CD4-positive, alpha-beta T cell treated with Interleukin-15 for 1 hour (primary cell): ENCODE measurements around the gene DOK7.
"Not testable (repeated sequence)": the region's sequence is repeated elsewhere in the genome, so short reads cannot be mapped to it uniquely, and the experiment has no call there.

ENCODE experiments used
- DNase-seq: peaks from one replicate; pipeline ENCODE4 v3.0.0-alpha.2; 2020

The DOK7 gene

DNA sequence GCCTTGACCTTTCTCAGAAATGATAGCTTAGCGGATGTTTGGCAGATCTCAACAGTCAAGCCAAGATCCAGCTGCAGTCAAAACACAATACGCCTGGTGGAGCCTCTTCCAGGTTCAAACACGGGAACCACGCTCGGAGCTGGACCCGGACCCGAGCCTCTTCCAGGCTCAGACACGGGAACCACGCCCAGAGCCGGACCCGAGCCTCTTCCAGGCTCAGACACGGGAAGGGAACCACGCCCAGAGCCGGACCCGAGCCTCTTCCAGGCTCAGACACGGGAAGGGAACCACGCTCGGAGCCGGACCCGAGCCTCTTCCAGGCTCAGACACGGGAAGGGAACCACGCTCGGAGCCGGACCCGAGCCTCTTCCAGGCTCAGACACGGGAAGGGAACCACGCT lies 48.5 kb downstream of the DOK7 start:
- not testable (repeated sequence) for DNase-seq

DNA sequence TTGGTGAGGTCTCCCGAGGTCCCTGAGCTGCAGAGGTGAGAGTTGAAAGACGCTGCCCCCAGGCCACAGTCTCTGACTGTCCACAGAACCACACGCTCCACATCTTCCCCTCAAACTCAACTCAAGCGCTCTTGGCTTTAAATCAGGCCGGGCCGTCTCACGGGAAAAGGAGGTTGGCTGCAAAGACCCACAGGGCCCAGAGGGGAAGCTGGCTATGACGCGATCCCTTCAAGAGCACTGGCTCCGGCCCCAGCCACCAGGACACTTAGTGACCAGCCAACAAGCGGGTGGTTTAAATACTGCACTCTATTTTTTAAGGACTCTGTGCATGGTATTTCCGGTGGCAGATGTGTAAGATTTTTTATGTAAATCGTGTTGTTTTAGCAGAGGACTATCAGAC lies 49.2 kb downstream of the DOK7 start:
- DNase-seq = no peak

DNA sequence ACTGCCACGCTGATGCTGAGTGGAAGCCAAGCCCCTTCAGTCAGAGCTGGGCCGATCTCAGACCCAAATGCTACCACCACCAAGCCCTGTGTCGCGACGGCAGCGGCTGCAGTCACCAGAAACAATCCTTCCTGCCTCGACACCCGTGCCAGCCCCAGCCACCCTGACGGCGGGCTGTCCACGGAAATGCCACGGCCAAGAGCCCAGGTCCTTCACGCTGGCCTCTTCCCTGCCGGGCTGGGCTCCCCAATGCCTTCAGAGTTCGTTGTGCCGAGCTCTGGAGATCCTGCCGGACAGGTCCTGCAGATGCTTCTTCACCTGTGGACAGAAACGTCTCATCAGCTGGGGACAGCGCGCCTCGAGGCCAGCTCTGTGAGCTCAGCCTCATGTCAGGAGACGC lies 49.6 kb downstream of the DOK7 start:
- no peak for DNase-seq

DNA sequence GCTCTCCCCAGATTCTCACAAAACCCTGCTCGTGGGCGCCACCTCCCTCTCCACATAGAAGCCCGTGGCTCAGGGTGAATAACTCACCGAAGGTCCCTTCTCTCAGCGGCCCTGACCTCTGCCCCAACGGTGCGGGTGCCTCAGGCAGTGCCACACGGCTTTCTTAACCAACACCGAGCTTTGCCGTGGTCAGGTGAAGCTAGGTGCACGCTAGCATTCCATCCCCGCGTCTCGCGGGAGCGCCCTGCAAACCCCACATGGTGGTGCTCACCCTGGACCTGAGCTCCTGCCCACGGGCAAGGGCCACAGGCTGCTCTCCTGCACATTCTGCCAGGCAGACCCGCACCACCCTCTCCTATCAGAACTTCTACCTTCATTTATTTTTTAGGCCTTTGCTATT lies 50.7 kb downstream of the DOK7 start:
- no peak for DNase-seq

DNA sequence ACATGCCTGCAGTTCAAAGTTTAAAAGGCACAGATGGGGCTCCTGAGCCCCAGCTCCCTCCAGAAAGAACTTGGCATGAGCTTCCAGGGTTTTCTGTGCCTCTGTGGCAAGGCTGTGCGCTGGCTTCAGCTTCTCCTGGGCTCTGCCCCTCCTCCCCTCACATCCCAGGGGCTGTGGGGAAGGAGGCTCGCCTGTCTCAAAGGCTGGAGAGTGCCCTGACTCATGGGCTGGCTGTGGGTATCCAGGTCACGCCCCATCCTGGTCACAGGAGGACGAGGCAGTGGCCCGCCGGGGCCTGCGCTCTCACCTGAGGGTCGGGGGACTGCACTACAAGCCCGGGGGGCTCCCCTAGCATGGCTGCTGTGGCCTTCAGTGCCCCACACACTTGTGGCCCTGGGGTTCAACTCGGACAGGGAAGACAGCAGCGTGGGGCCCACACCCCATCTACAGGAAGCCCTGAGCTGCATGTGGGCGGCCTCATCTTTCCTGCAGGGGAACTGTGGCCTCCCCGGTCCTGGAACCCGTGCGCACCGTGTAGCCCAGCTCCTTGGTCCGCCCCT lies 51.2 kb downstream of the DOK7 start:
- DNase-seq = no peak

DNA sequence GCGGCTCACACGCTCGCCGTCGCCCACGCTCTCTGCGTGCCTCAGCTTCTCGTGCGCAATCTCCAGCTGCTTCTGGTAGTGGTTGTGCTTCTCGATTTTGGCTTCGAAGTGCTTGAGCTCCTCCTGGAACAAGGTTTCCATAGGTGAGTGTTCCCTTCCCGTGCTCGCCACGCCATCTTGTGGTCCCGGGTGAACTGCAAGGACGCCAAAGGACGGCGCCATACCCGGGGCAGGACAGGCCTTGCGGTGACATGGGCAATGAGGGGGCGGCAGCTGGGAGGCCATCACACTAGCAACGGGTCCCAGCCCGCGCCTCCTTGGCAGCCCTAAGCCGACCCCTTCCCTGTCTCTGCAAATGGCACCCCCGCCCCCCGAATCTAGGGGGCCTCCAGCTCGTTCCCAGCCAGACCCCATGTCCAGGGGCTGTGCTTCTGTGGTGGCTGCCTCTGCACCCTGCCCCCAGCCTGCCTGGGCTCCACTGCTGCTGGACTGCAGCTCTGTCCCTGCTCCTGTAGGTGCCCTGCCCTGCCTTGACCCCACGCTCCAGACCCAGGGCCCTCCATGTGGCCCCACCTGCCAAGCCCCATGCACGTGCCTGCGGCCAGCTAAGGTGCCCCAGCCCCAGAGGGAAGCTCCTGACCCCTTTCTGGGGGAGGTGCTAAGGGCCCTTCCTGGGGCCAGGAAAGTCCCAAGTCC lies 51.8 kb downstream of the DOK7 start:
- DNase-seq = no peak

DNA sequence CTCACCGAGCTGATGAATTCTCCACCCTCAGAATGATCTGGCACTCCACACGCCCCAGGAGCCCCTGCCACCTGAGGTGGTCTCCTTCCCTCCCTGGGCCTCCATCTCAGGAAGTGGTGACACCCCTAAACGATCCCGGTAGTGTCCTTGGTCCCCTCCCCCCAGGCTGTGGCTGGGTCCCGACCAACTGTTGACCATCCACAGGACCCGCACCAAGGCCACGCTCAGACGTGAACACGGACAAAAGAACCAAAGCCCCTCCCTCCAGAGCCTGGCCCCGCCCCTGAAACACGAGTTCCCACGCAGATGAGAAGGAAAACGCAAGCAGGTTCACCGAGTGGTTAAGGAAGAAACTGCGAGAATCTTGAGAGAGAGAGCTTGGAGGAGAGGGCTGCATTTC lies 52.5 kb downstream of the DOK7 start:
- DNase-seq = no peak

DNA sequence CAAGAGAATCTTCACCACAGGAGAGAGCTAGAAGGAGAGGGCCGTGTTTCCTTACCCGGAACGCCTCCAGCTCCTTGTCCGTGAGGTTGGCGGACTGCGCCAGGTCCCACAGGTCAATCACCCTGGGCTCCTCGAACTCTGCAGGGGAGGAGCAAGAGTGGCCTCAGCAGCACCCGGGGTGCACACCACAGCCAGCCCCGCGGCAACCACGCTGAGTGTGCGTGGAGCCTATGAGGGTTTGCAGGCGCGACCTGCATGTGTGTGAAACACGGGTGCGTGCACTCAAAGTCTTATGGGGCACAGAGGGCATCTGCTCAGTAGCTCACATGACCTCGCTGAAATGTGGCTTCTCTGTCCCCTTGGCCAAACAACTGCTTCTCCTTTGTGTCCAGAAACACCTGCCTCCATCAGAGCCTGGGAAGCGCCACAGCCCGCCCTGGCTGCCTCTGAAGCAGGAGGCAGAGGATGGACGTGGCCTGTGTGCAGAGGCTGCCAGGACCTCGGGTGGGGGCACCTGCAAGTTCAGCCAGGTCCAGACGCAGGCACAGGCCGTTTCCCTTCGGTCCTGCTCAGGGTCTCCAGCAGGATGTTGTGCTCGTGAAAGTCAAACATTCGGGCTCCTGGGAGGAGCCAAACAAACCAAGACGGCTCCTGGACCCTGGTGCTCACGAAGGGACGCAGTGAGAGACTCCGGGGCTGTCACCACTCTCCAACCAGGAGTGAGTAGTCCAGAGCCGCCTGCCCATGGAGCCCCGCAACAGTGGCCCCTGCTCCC lies 53.1 kb downstream of the DOK7 start:
- no peak for DNase-seq

DNA sequence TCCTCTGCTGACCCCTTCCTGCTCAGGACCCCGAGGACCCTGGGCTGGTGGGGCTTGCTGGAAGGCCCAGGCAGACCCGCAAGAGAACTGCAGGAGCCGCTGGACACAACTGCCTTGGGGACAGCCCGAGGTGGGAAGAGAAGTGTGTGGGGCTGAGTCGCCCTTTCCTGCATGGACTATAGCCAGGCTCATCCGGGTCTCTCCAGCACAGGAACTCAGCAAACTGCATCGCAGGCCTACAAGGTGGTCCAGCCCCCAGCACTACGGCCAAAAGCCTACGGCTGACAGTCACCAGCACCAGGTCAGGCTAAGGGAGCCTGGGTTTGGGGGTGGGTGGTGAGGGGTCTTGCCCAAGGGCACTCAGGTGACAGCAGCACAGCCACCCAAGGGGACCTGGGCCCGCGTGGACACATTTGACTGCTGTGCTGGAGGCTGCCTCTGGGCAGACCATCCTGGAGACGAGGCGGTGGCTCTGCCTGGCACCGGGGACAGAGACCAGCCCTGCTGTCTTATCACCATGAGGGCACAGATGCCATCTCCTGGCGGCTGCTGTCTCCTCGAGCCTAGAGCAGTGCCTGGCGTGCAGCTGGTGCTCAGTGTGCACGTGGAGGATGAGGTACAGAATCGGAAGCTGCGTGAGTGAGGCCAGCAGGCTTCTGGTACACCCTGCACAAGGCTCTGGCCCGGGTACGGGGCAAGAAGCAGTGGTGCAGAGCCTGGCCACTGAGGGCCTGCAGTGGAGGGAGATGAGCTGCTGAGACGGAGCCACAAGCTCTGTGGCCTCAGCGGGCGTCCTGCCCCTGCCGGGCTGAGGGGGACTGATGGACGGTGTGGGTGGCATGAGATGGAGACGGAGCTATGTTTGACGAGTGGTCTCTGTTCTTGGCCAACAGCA lies 54.0 kb downstream of the DOK7 start:
- no peak for DNase-seq

DNA sequence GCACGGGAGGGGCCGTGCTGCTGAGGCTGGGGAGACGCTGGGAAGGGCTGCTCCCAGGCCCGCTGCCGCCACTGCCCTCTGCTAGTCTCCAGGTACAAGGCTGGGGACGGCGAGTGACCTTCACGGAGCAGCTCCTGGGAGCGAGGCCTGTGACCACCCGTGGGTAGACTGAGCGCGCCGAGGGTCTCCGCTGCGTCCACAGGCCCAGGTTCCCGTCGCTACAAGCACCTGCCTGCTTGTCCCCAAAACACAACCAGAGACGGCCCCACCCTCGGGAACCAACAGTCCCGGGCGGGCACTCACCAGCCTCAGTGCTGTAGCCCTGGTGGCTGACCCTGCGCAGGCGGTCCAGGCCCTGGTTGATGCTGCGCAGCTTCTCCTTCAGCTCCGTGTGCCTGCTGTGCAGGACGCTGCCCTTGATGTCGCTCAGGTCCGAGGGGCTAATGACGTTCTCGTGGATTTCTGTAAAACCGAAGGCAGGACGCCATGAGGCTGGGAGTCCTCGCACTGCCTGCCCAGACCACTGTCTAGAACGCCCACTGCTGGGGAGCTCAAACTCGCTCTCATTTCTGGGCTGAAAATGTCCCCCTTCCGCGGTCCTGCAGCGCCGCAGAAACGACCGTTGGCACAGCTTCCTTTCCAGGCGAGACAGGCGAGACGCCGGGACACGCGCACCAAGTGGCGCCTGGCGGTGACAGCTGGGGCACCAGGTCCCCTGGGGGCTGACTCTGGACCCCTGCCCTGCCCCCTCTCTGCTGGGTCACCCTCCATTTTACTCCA lies 54.8 kb downstream of the DOK7 start:
- no peak for DNase-seq

DNA sequence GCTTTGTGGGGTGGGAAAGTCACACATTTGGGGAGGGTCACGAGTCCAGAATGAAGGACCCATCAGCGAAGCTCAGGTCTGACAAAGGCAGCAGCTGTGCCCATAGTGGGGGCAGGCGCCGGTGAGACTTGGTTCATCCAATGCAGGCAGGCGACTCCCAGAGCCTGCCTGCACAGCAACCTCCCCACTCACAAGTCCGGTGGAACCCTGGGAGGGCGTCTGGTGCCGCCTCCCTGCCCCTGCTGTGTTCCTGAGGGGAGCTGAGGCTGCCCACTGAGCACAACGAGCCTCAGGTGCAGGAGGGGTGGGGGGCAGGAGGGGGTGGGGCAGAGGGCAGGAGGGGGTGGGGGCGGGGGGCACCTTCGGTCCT lies 55.4 kb downstream of the DOK7 start:
- DNase-seq = no peak

DNA sequence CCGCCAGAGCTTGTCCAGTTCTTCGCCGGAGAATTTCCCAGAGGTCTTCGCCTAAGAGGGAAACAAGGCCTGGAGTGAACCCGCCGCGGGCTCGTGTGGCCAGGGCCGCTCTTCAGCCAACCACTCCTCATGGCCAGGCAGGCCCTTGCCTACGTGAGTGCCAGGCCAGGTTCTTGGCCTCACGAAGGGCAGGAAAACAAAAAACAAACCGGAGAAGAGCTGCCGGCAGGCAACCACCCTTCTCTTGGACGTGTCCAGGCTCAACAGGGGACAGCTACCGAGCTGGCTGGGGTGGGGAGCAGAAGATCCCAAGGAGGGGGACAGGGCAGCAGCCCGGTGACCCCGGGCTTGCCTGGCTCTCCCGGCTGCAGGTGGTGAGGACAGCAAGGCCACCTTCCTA lies 55.8 kb downstream of the DOK7 start:
- no peak for DNase-seq

DNA sequence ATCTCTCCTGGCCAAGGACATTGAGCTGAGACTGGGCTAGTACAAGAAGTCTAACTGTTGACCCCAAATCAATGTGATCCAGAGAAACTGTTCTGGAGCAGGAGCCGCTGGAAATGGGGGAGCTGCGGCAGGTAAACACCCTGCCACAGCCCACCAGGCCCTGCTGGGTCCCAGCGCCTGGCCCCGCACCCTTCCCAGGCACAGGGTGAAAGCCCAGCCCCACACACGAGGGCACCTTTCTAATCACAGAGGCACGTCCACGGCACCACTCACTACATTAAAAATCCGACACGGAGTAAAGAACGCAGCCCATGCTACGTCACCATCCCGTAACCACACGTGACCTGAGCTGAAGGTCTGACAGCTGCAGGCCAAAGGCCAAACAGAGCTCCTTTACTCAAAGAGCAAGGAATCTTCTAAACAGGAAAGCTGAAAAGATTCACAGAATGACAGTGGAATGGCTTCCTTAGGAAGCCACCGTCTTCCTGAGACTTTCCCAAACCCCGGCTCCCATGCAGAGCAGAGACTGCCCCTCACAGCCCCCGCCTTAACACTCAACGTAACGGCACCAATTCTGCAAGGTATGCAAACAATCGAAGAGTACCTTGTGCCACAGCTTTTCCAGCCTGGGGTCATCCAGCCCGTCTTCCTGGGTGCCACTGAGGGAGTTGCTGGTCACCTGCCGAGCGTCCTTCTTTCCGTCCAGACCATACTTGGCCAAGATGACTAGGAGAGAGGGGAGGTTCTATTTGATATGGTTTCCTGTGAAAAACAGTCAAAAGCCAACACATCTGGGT lies 56.6 kb downstream of the DOK7 start:
- no peak for DNase-seq

DNA sequence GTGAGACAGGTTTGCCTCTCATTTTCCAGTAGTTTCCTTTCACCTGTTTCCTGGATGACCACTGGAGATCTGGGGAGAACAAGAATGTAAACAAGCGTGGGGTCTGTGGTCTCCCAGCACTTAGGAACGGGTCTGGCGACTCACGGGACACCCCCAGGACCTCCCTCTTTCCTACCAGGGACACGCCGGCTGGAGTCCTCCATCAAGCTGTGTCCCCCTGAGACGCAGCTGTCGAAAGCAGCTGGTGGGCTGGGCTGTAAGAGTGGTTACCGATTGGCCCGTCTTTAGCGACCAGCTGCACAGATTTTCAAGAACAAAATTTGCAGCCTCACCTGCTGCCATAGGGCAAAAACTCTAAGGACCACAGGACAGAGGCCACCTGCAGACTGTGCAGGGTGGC lies 57.2 kb downstream of the DOK7 start:
- DNase-seq = no peak

DNA sequence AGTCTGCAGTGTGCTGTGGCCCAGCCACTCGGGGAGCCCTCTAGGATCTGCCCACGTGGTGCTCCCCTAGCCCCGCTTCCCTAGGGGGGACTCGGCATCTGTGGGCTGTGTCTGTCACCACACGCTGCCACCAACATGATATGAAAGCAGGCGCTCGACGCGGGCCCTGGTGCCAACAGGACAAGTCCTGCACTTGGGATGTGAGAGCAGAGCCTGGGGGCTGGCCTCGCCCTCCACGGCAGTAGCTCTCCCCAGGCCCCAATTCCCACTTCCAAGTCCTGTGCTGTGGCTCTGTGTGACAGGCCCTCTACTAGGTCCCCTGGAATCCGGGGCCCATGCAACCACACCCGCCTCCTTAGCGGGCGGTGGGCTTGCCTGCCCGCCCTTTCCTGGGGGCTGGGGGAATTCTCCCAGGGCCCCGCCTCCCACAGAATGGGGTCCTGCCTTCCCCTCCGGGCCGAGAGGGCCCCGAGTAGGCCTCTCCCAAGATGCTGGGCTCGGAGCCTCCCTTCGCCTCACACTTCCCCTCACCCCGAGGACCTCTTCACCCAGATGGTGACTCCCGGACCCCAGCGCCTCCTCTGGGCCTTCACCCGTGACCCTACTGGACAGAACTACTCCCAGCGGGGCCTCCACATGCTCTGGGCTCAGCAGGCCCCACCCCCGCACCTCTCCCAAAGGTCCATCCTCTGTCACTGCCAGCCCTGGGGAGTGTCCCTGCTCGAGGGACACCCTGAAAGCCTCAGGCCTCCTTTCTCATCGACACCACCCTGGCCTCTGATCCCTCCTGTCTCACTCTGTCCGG lies 57.9 kb downstream of the DOK7 start:
- no peak for DNase-seq

DNA sequence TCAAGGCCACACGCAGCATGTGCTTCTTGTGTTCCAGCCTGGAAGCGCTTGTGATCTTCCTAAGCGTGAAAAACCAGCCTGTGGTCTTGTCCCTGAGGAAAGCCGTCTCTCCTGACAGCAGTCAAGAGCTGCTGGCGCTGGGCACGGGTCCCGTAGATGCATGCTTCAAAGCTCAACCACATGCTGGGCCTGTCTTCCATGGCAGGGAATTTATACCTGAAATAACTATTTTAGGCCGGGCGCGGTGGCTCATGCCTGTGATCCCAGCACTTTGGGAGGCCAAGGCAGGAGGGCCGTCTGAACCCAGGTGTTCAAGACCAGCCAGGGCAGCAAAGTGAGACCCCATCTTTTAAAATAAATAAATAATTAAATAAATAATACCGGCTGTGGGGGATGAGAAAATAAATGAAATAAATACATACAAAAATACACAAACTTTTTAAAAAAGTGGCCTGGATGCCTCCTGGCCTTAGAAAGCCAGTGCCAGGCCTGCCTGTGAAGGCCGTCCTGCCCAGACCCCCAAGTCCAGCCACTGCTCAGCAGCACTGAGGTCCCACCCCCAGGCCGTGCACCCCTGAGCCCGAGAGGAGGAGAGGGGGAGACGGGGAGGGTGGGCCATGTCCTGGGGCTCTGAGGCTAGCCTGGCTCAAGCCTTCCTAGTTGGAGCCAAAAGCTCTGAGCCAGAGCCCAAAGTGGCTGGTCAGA lies 58.7 kb downstream of the DOK7 start:
- no peak for DNase-seq

DNA sequence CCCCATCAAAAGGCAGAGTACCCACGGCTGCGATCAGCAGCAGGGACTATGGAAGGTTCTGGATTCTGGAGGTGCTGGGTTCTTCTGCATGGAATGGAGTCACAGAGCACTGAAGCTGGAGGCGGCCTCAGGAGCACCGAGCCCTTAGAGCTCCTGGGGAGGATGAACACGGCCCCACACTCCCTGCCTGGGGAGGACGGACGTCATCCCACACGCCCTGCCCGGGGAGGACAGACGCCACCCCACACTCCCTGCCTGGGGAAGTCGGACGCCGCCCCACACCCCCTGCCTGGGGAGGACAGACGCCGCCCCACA lies 59.2 kb downstream of the DOK7 start:
- no peak for DNase-seq

DNA sequence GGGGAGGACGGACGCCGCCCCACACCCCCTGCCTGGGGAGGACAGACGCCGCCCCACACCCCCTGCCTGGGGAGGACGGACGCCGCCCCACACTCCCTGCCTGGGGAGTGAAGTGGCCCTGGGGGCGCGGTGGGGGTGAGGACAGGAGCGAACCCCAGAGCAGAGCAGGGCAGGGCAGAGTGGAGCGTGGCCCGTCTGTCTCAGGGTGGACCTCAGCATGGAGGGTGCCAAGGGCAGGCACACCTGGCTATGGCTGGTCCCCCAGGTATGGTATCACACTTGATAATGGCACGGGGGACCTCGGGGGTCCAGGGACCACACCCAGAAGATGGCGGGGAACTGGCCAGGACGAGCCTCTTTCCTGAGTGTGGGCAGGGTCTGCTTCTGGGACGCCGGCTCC lies 59.5 kb downstream of the DOK7 start:
- DNase-seq = no peak

DNA sequence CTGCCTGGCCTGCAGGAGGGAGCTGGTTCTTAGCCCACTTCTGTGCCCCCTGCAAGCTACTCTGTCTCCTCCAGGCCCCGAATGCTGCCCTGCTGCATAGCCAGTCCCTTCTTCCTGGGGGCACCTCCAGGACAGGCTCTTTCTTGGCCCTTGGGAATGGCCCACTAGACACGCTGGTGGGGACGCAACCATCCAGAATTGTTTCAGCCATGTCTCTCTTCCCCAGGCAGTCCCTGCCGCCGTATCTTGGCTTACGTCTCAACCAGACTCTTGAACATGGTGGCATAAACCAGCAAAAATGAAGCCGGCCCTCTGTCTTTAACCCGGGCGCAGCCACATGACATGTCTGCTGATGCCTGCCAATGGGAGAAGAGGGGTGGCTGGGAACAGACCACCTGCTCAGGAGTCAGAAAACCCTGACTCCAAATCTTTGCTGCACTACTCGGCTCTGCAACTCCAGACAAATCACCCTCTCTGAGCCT lies 60.1 kb downstream of the DOK7 start:
- no peak for DNase-seq

DNA sequence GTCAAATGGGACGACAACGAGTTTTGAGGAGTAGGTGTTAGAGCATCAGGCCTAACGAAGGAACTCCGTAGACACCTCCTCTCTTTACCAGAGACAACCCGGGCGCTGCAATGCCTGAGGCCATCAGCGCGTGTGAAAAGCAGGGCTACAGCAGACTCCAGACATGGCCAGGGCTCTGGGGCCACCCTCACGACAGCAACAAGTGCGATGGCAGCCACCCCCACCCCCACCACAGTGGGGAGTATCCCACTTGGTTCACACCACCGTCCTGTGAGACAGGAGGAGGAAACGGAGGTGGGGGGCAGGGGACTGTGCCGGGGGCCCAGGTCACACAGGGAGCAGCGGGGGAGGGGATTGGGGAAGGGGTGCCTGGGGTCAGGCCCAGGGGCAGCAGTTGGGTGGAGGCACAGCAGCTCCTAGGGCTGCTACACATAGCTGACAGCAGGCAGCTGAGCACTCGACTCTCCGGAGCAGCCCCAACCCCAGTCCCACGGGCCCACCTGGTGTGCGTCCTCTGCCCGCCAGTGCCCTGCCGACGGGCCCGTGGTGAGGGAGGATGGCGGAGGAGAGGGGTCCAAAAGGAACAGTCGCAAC lies 60.6 kb downstream of the DOK7 start:
- DNase-seq = no peak
